ENCODE data around the gene FEM1B.
A peak's percentile ranks its signal among the peaks of the same experiment; 100 is the strongest.

FEM1B gene

GRCh38 chr15:68309024-68309423 lies 31.5 kb downstream of the FEM1B start:
- DNase-seq (ENCODE audit: low spot score): no peak

- DNase-seq (ENCODE audit: low spot score): no peak
These were observed 32.7 kb downstream of the FEM1B start for GRCh38 chr15:68310178-68310803.

- DNase-seq (ENCODE audit: low spot score): peak; percentile 55
These were observed 33.4 kb downstream of the FEM1B start for GRCh38 chr15:68310804-68311463.

GRCh38 chr15:68311464-68311835 lies 33.9 kb downstream of the FEM1B start:
- DNase-seq (ENCODE audit: low spot score): peak; percentile 47

- DNase-seq (ENCODE audit: low spot score): peak; percentile 52
These were observed 34.5 kb downstream of the FEM1B start for GRCh38 chr15:68311859-68312557.

GRCh38 chr15:68312701-68313204 lies 35.2 kb downstream of the FEM1B start:
- DNase-seq (ENCODE audit: low spot score): peak; percentile 46

- DNase-seq (ENCODE audit: low spot score): peak; percentile 50
These were observed 36.2 kb downstream of the FEM1B start for GRCh38 chr15:68313501-68314410.

- DNase-seq (ENCODE audit: low spot score): peak; percentile 63
These were observed 37.0 kb downstream of the FEM1B start for GRCh38 chr15:68314563-68314962.

GRCh38 chr15:68315035-68315434 lies 37.5 kb downstream of the FEM1B start:
- DNase-seq (ENCODE audit: low spot score): no peak

- peak; percentile 61 for DNase-seq (ENCODE audit: low spot score)
These were observed 38.0 kb downstream of the FEM1B start for GRCh38 chr15:68315495-68316031.

GRCh38 chr15:68316061-68316804 lies 38.7 kb downstream of the FEM1B start:
- DNase-seq (ENCODE audit: low spot score): peak; percentile 59

GRCh38 chr15:68317281-68318007 lies 39.9 kb downstream of the FEM1B start:
- DNase-seq (ENCODE audit: low spot score): peak; percentile 44

- peak; percentile 23 for DNase-seq (ENCODE audit: low spot score)
These were observed 40.7 kb downstream of the FEM1B start for GRCh38 chr15:68318008-68318835.

GRCh38 chr15:68318931-68319909 lies 41.7 kb downstream of the FEM1B start:
- no peak for DNase-seq (ENCODE audit: low spot score)

GRCh38 chr15:68319997-68320396 lies 42.5 kb downstream of the FEM1B start:
- no peak for DNase-seq (ENCODE audit: low spot score)

- DNase-seq (ENCODE audit: low spot score): no peak
These were observed 43.7 kb downstream of the FEM1B start for GRCh38 chr15:68321229-68321628.

GRCh38 chr15:68322796-68323195 lies 45.3 kb downstream of the FEM1B start:
- DNase-seq (ENCODE audit: low spot score): no peak

GRCh38 chr15:68325726-68326125 lies 48.2 kb downstream of the FEM1B start:
- DNase-seq (ENCODE audit: low spot score): no peak
